Lower lobe of right lung (tissue), 2 donors: ENCODE data around the gene APOL2. TPM values are rescaled to one million over a fixed set of nuclear protein-coding genes. Genes with fewer than 3 reads are reported as not detected.
"Not testable (repeated sequence)": the region's sequence is repeated elsewhere in the genome, so short reads cannot be mapped to it uniquely, and the experiment has no call there.

Source experiments
- ATAC-seq, 2 donors: fragments of 200-7000 bp; cut with Tn5 transposase; one replicate each; pipeline ENCODE4 v1.9.1; 2020 to 2022; ENCODE audit warnings: mild to moderate bottlenecking in 2 of 2, moderate library complexity in 2 of 2
- DNase-seq: peaks from one replicate; pipeline ENCODE4 v3.0.0-alpha.2; 2020
- H3K27ac ChIP-seq: fragments of 200-600 bp; one replicate; pipeline ENCODE4 v1.8.0; 2022
- H3K27me3 ChIP-seq: fragments of 200-600 bp; one replicate; pipeline ENCODE4 v1.8.0; 2022; ENCODE audit warnings: low read depth
- H3K36me3 ChIP-seq: fragments of 200-600 bp; one replicate; pipeline ENCODE4 v1.8.0; 2022; ENCODE audit warnings: mild to moderate bottlenecking
- H3K4me1 ChIP-seq: fragments of 200-600 bp; one replicate; pipeline ENCODE4 v1.8.0; 2022
- H3K4me3 ChIP-seq: fragments of 200-600 bp; one replicate; pipeline ENCODE4 v1.8.0; 2022; ENCODE audit warnings: mild to moderate bottlenecking
- H3K9me3 ChIP-seq: fragments of 200-600 bp; one replicate; pipeline ENCODE4 v1.8.0; 2022
- CTCF ChIP-seq: fragments of 200-600 bp; IDR thresholded peaks from one replicate; pipeline ENCODE4 v1.8.0; 2022; ENCODE audit warnings: antibody characterized with exemption, mild to moderate bottlenecking
- intact Hi-C: fragments of 100-400 bp; cut with DNase I; formaldehyde crosslinking; loops from one replicate; pipeline ENCODE4 v1.11.0; 2022
- total RNA-seq: library from RNA; stranded (reverse); fragmentation: NEBNext Ultra II Directional; extraction: Animal tissue kit (Norgen Biotek cat#: 25700); gene quantifications from one replicate; pipeline ENCODE4 v1.2.1, GENCODE V29; 2021
- donor health status: DM: no; HTN: yes; CAD: no; lungs with severe emphysema.

The APOL2 gene
- total RNA-seq, 1 donor from 2014 or later, result 56.0 TPM

- no peaks in the 10 kb centered on the region for H3K4me1 ChIP-seq
Measured at GRCh38 chr22:36267896-36268485, 28.7 kb upstream of the APOL2 start.

GRCh38 chr22:36267058-36267457 lies 27.7 kb upstream of the APOL2 start:
- peaks cover 44% of the 10 kb centered on the region for H3K36me3 ChIP-seq
- no peak for DNase-seq

More at GRCh38 chr22:36267896-36268485, 28.7 kb upstream of the APOL2 start:
- Histone ChIP-seq H3K36me3 (peaks cover 34% of the 10 kb centered on the region), H3K27ac (no peak overlapping the region), H3K9me3 (no peaks in the 10 kb centered on the region), H3K27me3 (no peaks in the 10 kb centered on the region), H3K4me3 (no peak overlapping the region)
- no peak for DNase-seq
- no peak for ATAC-seq
- no peak for TF ChIP-seq CTCF
- intact Hi-C loops, result no loop called here

GRCh38 chr22:36263886-36264664 lies 24.7 kb upstream of the APOL2 start:
- DNase-seq, H3K9me3 ChIP-seq, ATAC-seq, H3K27ac ChIP-seq, intact Hi-C loops, H3K4me3 ChIP-seq, H3K27me3 ChIP-seq: not testable (repeated sequence)
- Histone ChIP-seq H3K36me3 (peaks cover 69% of the 10 kb centered on the region), H3K4me1 (peaks cover 12% of the 10 kb centered on the region)

More at GRCh38 chr22:36267058-36267457, 27.7 kb upstream of the APOL2 start:
- Histone ChIP-seq H3K27ac (no peak overlapping the region), H3K4me3 (no peak overlapping the region), H3K9me3 (no peaks in the 10 kb centered on the region), H3K27me3 (no peaks in the 10 kb centered on the region), H3K4me1 (no peaks in the 10 kb centered on the region)
- intact Hi-C loops, result no loop called here
- no peak for TF ChIP-seq CTCF
- ATAC-seq, result no peak

- H3K9me3 ChIP-seq, intact Hi-C loops, ATAC-seq, H3K4me3 ChIP-seq, DNase-seq, H3K27ac ChIP-seq, H3K27me3 ChIP-seq: not testable (repeated sequence)
- Histone ChIP-seq H3K36me3 (peaks cover 72% of the 10 kb centered on the region), H3K4me1 (peaks cover 21% of the 10 kb centered on the region)
Measured at GRCh38 chr22:36263216-36263673, 23.9 kb upstream of the APOL2 start.

GRCh38 chr22:36262307-36262706 lies 23.0 kb upstream of the APOL2 start:
- H3K9me3 ChIP-seq, H3K27me3 ChIP-seq, ATAC-seq, DNase-seq, H3K27ac ChIP-seq, intact Hi-C loops, H3K4me3 ChIP-seq: not testable (repeated sequence)
- H3K4me1 ChIP-seq, result peaks cover 27% of the 10 kb centered on the region
- H3K36me3 ChIP-seq, result peaks cover 81% of the 10 kb centered on the region

- Histone ChIP-seq H3K4me1 (peaks cover 28% of the 10 kb centered on the region), H3K36me3 (peaks cover 83% of the 10 kb centered on the region)
- H3K27me3 ChIP-seq, H3K4me3 ChIP-seq, DNase-seq, H3K9me3 ChIP-seq, intact Hi-C loops, ATAC-seq, H3K27ac ChIP-seq: not testable (repeated sequence)
Measured at GRCh38 chr22:36261675-36262074, 22.3 kb upstream of the APOL2 start.

GRCh38 chr22:36259615-36260300 lies 20.4 kb upstream of the APOL2 start:
- H3K36me3 ChIP-seq, result peaks cover 64% of the 10 kb centered on the region
- DNase-seq, result no peak
- intact Hi-C loops, result no loop called here
- ATAC-seq, result no peak
- no peak for TF ChIP-seq CTCF
- no peak overlapping the region for H3K4me3 ChIP-seq
- peak overlapping the region; percentile 56 for H3K27ac ChIP-seq
- peaks cover 44% of the 10 kb centered on the region for H3K4me1 ChIP-seq
- H3K27me3 ChIP-seq, result no peaks in the 10 kb centered on the region
- no peaks in the 10 kb centered on the region for H3K9me3 ChIP-seq
